A673 (cell line): ENCODE data around the gene KLK11. TPM values are rescaled to one million over a fixed set of nuclear protein-coding genes. Genes with fewer than 3 reads are reported as not detected.

Experiments
- BruUV-seq: library from RNA; stranded (reverse); fragments of 400-500 nt; replicated peaks from 2 replicates; lab custom pipeline; 2021; lab: Mats Ljungman, UMichigan
- CTCF ChIA-PET: fragments of 300-600 bp; sonication (Branson Sonifier 250); formaldehyde crosslinking; loops from one replicate; lab custom pipeline; 2022; ENCODE audit warnings: antibody characterized with exemption; lab: Charles Lee
- POLR2A ChIA-PET: fragments of 300-600 bp; sonication (Branson Sonifier 250); formaldehyde crosslinking; loops from one replicate; lab custom pipeline; 2022; ENCODE audit warnings: antibody characterized with exemption; ENCODE audit not compliant: low non-redundant PET; lab: Charles Lee
- DNase-seq: peaks from one replicate; pipeline ENCODE4 v3.0.0-alpha.2; 2015; ENCODE audit warnings: low spot score
- H3K27ac ChIP-seq: fragments of 200-600 bp; sonication (generic); 2 replicates; pipeline ENCODE4 v1.5.1; 2016; ENCODE audit warnings: mixed run types, low read depth, mild to moderate bottlenecking, mixed read lengths, antibody characterized with exemption, low read length; ENCODE audit not compliant: poor library complexity, severe bottlenecking
- H3K27me3 ChIP-seq: fragments of 200-600 bp; sonication (generic); replicated peaks from 2 replicates; pipeline ENCODE4 v1.6.1; 2017; ENCODE audit warnings: mixed run types, low read depth, mild to moderate bottlenecking, mixed read lengths, antibody characterized with exemption, low read length; ENCODE audit not compliant: insufficient read depth, poor library complexity
- H3K36me3 ChIP-seq: fragments of 200-600 bp; sonication (generic); 2 replicates; pipeline ENCODE4 v1.6.1; 2016; ENCODE audit warnings: mixed run types, mild to moderate bottlenecking, mixed read lengths, antibody characterized with exemption, low read length; ENCODE audit not compliant: insufficient read depth, poor library complexity, severe bottlenecking
- H3K4me1 ChIP-seq: fragments of 200-600 bp; sonication (generic); 2 replicates; pipeline ENCODE4 v1.6.1; 2017; ENCODE audit warnings: mixed run types, mild to moderate bottlenecking, mixed read lengths, antibody characterized with exemption, low read length; ENCODE audit not compliant: insufficient read depth, poor library complexity, severe bottlenecking
- H3K4me3 ChIP-seq: fragments of 200-600 bp; sonication (generic); 2 replicates; pipeline ENCODE4 v1.5.1; 2016; ENCODE audit warnings: low read depth, mixed run types, mild to moderate bottlenecking, mixed read lengths, low read length; ENCODE audit not compliant: poor library complexity, severe bottlenecking
- H3K9me3 ChIP-seq: fragments of 200-600 bp; sonication (generic); 2 replicates; pipeline ENCODE4 v1.6.1; 2016; ENCODE audit warnings: mixed run types, low read depth, mild to moderate bottlenecking, mixed read lengths, antibody characterized with exemption, low read length; ENCODE audit not compliant: poor library complexity, severe bottlenecking
- CTCF ChIP-seq: fragments of 300-800, 200-600 bp; sonication (generic); conservative IDR thresholded peaks from 2 replicates; pipeline ENCODE4 v1.5.1; 2017; ENCODE audit warnings: low read depth, mild to moderate bottlenecking, antibody characterized with exemption, low read length, moderate library complexity, mixed read lengths
- EZH2 ChIP-seq: fragments of 200-600 bp; sonication (generic); IDR thresholded peaks from 2 replicates; pipeline ENCODE4 v1.6.1; 2017; ENCODE audit warnings: borderline replicate concordance, low read depth, mild to moderate bottlenecking, mixed read lengths, antibody characterized with exemption, low read length; ENCODE audit not compliant: poor library complexity, severe bottlenecking
- intact Hi-C: fragments of 100-400 bp; cut with micrococcal nuclease; formaldehyde crosslinking; loops from one replicate; pipeline ENCODE4 v1.10.0; 2022; ENCODE audit not compliant: unreplicated experiment
- total RNA-seq: library from RNA; stranded (reverse); gene quantifications from 2 replicates; pipeline ENCODE4 v1.2.3, GENCODE V29; 2021

KLK11 gene
- total RNA-seq, 1 experiment from 2014 or later, result not detected

GRCh38 chr19:51000426-51000825 is 26.0 kb downstream of the KLK11 start:
- no peak for TF ChIP-seq CTCF
- no peak for TF ChIP-seq EZH2
- H3K4me3 ChIP-seq, result no peak overlapping the region
- no peak overlapping the region for H3K27ac ChIP-seq
- no peaks in the 10 kb centered on the region for H3K36me3 ChIP-seq
- no peaks in the 10 kb centered on the region for H3K9me3 ChIP-seq
- H3K4me1 ChIP-seq, result no peaks in the 10 kb centered on the region
- ChIA-PET POLR2A (no interaction called here), CTCF (no interaction called here)
- H3K27me3 ChIP-seq, result peaks cover 10% of the 10 kb centered on the region
- intact Hi-C loops, result no loop called here
- DNase-seq, result no peak
- BruUV-seq, result no TSS peak

- POLR2A ChIA-PET, result no interaction called here
Observed at GRCh38 chr19:50998686-50999085, 27.7 kb downstream of the KLK11 start.

GRCh38 chr19:50998061-50998460 is 28.4 kb downstream of the KLK11 start:
- BruUV-seq, result no TSS peak
- peaks cover 10% of the 10 kb centered on the region for H3K27me3 ChIP-seq
- H3K4me3 ChIP-seq, result no peak overlapping the region
- ChIA-PET CTCF (no interaction called here), POLR2A (no interaction called here)
- H3K9me3 ChIP-seq, result no peaks in the 10 kb centered on the region
- no peak overlapping the region for H3K27ac ChIP-seq
- H3K4me1 ChIP-seq, result no peaks in the 10 kb centered on the region
- intact Hi-C loops, result no loop called here
- H3K36me3 ChIP-seq, result no peaks in the 10 kb centered on the region
- TF ChIP-seq EZH2 (no peak), CTCF (no peak)
- DNase-seq, result no peak

More at GRCh38 chr19:50998686-50999085, 27.7 kb downstream of the KLK11 start:
- Histone ChIP-seq H3K27me3 (peaks cover 10% of the 10 kb centered on the region), H3K27ac (no peak overlapping the region), H3K4me3 (no peak overlapping the region), H3K9me3 (no peaks in the 10 kb centered on the region), H3K36me3 (no peaks in the 10 kb centered on the region), H3K4me1 (no peaks in the 10 kb centered on the region)
- no TSS peak for BruUV-seq
- DNase-seq, result no peak
- intact Hi-C loops, result no loop called here
- CTCF ChIA-PET, result no interaction called here
- TF ChIP-seq CTCF, result no peak
- TF ChIP-seq EZH2, result no peak
